GM12865 (cell line): Measurements from ENCODE around the gene LPA.
A peak's percentile ranks its signal among the peaks of the same experiment; 100 is the strongest.
"Not testable (repeated sequence)": the region's sequence is repeated elsewhere in the genome, so short reads cannot be mapped to it uniquely, and the experiment has no call there.

ENCODE experiments used
- DNase-seq: peaks from one replicate; pipeline ENCODE4 v3.0.0; 2010; ENCODE audit warnings: low read depth
- H3K4me3 ChIP-seq: 2 replicates; pipeline ENCODE4 v1.5.1; 2011; ENCODE audit warnings: mild to moderate bottlenecking, low read depth, low read length, control low read depth
- TF ChIP-seq, protein P1 (sequence below): IDR thresholded peaks from 2 replicates; pipeline ENCODE4 v1.5.1; 2011; ENCODE audit warnings: low read length, control low read depth, low read depth, inconsistent platforms; ENCODE audit not compliant: insufficient read depth; ENCODE audit errors: missing control alignments

Gene LPA

DNA sequence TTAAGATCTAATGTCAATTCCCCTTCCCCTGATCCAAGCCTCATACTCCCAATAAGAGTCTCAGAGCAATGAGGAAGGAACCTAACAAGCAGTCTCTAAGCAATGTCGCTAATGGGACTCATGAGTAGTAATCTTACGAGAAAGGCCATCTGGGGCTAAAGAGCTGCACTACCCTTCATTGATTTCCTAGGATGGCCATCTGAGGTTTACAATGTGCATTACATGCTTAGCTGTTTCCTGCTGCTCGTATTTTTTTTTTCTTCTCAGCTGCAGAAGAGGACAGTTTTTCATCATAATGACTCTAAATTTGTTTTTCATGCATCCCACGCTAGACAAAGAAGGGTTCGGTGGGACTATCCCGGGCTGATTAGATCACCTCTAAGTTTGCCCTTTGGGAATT lies 119.3 kb downstream of the LPA start:
- no peak overlapping the region for H3K4me3 ChIP-seq
- TF ChIP-seq, protein P1, sequence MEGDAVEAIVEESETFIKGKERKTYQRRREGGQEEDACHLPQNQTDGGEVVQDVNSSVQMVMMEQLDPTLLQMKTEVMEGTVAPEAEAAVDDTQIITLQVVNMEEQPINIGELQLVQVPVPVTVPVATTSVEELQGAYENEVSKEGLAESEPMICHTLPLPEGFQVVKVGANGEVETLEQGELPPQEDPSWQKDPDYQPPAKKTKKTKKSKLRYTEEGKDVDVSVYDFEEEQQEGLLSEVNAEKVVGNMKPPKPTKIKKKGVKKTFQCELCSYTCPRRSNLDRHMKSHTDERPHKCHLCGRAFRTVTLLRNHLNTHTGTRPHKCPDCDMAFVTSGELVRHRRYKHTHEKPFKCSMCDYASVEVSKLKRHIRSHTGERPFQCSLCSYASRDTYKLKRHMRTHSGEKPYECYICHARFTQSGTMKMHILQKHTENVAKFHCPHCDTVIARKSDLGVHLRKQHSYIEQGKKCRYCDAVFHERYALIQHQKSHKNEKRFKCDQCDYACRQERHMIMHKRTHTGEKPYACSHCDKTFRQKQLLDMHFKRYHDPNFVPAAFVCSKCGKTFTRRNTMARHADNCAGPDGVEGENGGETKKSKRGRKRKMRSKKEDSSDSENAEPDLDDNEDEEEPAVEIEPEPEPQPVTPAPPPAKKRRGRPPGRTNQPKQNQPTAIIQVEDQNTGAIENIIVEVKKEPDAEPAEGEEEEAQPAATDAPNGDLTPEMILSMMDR = no peak
- no peak for DNase-seq

GRCh38 chr6:160535270-160535669 lies 128.8 kb downstream of the LPA start:
- TF ChIP-seq, protein P1 = no peak
- H3K4me3 ChIP-seq = no peak overlapping the region
- no peak for DNase-seq

DNA sequence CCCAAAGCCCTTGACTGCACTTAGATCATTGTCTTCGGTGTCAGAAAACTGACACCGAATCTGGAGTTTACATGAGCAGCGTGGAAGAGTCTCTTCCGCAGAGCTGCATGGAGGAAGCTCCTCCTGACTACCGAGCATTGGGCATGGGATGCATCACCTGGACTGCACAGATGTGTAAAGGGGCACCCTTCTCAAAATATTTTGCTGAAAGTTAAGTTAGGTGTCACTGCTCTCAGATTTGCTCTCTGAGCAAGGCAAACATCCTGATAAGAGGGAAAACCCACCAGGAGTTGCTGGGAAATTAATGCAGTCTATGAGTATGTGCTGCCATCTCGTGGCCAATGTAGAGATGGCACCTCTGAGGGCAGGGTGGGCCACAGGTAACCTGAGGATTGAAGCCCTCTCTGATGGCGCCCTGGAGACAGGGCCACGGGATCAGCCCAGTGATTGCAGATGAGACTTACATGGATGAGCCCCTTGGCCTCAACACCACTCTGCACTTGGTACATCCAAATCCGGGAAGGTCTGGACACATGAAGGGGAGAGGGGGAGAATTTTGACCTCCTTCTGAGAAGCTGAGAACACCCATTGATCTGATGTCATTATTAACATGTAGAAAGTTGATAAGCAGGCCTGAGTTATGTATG lies 129.9 kb downstream of the LPA start:
- DNase-seq = peak; percentile 57
- TF ChIP-seq, protein P1 = peak; percentile 88
- H3K4me3 ChIP-seq = no peak overlapping the region

- no peak overlapping the region for H3K4me3 ChIP-seq
- no peak for DNase-seq
- TF ChIP-seq, protein P1 = no peak
Observed at GRCh38 chr6:160532315-160532714, 131.8 kb downstream of the LPA start.

DNA sequence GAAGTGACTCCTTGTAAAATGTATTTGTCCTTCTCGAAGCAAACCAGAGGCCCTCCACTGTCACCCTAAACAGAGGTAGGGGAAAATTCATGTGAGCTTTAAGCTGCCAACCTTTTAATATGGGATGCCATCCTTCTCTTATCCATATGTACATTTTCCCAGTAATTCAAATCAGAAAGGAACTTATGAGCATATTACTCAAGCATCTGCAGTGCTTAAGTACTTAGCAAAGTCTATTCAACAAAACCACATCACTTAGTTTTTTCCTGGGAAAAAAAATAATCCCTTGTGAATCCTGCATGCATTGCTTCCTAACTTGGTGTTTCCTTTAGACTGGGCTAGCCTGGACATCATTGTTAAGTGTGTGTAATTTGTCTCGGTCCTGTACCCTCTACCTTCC lies 132.2 kb downstream of the LPA start:
- TF ChIP-seq, protein P1 = no peak
- H3K4me3 ChIP-seq = no peak overlapping the region
- DNase-seq = no peak

DNA sequence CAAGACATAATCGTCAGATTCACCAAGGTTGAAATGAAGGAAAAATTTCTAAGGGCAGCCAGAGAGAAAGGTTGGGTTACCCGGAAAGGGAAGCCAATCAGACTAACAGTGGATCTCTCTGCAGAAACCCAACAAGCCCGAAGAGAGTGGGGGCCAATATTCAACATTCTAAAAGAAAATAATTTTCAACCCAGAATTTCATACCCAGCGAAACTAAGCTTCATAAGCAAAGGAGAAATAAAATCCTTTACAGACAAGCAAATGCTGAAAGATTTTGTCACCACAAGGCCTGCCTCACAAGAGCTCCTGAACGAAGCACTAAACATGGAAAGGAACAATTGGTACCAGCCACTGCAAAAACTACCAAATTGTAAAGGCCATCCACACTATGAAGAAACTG lies 134.6 kb downstream of the LPA start:
- not testable (repeated sequence) for H3K4me3 ChIP-seq, DNase-seq

- TF ChIP-seq, protein P1 = no peak
- H3K4me3 ChIP-seq = no peak overlapping the region
- DNase-seq = peak; percentile 45
Observed at GRCh38 chr6:160523223-160523622, 140.9 kb downstream of the LPA start.
